Activated naive CD4-positive, alpha-beta T cell treated with anti-CD3 and anti-CD28 coated beads for 36 hours (primary cell): ENCODE data around the gene CEP63. TPM values are rescaled to one million over a fixed set of nuclear protein-coding genes. Genes with fewer than 3 reads are reported as not detected.

Source experiments
- CTCF ChIA-PET: fragments of 350-600 bp; sonication (Branson Sonifier 250); formaldehyde crosslinking; loops from one replicate; lab custom pipeline; 2021; ENCODE audit warnings: antibody characterized with exemption; lab: Charles Lee
- DNase-seq: peaks from one replicate; pipeline ENCODE4 v3.0.0-alpha.2; 2020
- H3K27ac Mint-ChIP-seq: one replicate; pipeline ENCODE4 v1.8.0; 2021; ENCODE audit warnings: mild to moderate bottlenecking, mixed read lengths
- H3K27me3 Mint-ChIP-seq: one replicate; pipeline ENCODE4 v1.8.0; 2021; ENCODE audit warnings: low read depth, mixed read lengths
- H3K36me3 Mint-ChIP-seq: one replicate; pipeline ENCODE4 v1.8.0; 2021; ENCODE audit warnings: low read depth, mixed read lengths
- H3K4me1 Mint-ChIP-seq: one replicate; pipeline ENCODE4 v1.8.0; 2021; ENCODE audit warnings: low read depth, mixed read lengths
- H3K4me3 Mint-ChIP-seq: one replicate; pipeline ENCODE4 v1.8.0; 2021; ENCODE audit warnings: mild to moderate bottlenecking, moderate library complexity, mixed read lengths
- H3K9me3 Mint-ChIP-seq: one replicate; pipeline ENCODE4 v1.8.0; 2021; ENCODE audit warnings: mixed read lengths
- intact Hi-C: fragments of 100-400 bp; cut with micrococcal nuclease; formaldehyde crosslinking; loops from one replicate; pipeline ENCODE4 v1.15.1; 2023
- total RNA-seq, 2 experiments: library from RNA; stranded (reverse); gene quantifications; one replicate each; pipeline ENCODE4 v1.2.3, GENCODE V29; 2021

CEP63 gene
- total RNA-seq, 2 experiments from 2014 or later = 26.9 to 27.0 TPM

- DNase-seq = no peak
- no peak overlapping the region for H3K27ac Mint-ChIP-seq
- H3K36me3 Mint-ChIP-seq = no peaks in the 10 kb centered on the region
- H3K4me3 Mint-ChIP-seq = no peak overlapping the region
- H3K9me3 Mint-ChIP-seq = no peaks in the 10 kb centered on the region
- intact Hi-C loops = no loop called here
- CTCF ChIA-PET = interaction anchor here (2.7 kb wide), 1 partner anchor 16 kb away, joined by 12 read pairs; no protein-coding TSS in a partner anchor
- no peaks in the 10 kb centered on the region for H3K4me1 Mint-ChIP-seq
- peaks cover 8% of the 10 kb centered on the region for H3K27me3 Mint-ChIP-seq
These were observed 28.3 kb upstream of the CEP63 start for GRCh38 chr3:134457376-134458074.

- no peaks in the 10 kb centered on the region for H3K4me1 Mint-ChIP-seq
- H3K36me3 Mint-ChIP-seq = no peaks in the 10 kb centered on the region
- H3K27me3 Mint-ChIP-seq = peaks cover 8% of the 10 kb centered on the region
- CTCF ChIA-PET = interaction anchor here (2.7 kb wide), 1 partner anchor 15 kb away, joined by 12 read pairs; no protein-coding TSS in a partner anchor
- H3K9me3 Mint-ChIP-seq = no peaks in the 10 kb centered on the region
- no peak overlapping the region for H3K27ac Mint-ChIP-seq
- H3K4me3 Mint-ChIP-seq = no peak overlapping the region
- DNase-seq = no peak
- intact Hi-C loops = no loop called here
These were observed 27.4 kb upstream of the CEP63 start for GRCh38 chr3:134458406-134458945.

GRCh38 chr3:134459562-134459961 lies 26.3 kb upstream of the CEP63 start:
- intact Hi-C loops = no loop called here

GRCh38 chr3:134460965-134461364 lies 24.9 kb upstream of the CEP63 start:
- H3K27ac Mint-ChIP-seq = no peak overlapping the region
- H3K9me3 Mint-ChIP-seq = no peaks in the 10 kb centered on the region
- intact Hi-C loops = no loop called here
- no peak overlapping the region for H3K4me3 Mint-ChIP-seq
- peaks cover 2% of the 10 kb centered on the region for H3K27me3 Mint-ChIP-seq
- CTCF ChIA-PET = no interaction called here
- DNase-seq = no peak
- no peaks in the 10 kb centered on the region for H3K36me3 Mint-ChIP-seq
- no peaks in the 10 kb centered on the region for H3K4me1 Mint-ChIP-seq

More at GRCh38 chr3:134459562-134459961, 26.3 kb upstream of the CEP63 start:
- Mint-ChIP-seq H3K36me3 (no peaks in the 10 kb centered on the region), H3K27me3 (peaks cover 2% of the 10 kb centered on the region), H3K4me3 (no peak overlapping the region), H3K9me3 (no peaks in the 10 kb centered on the region), H3K4me1 (no peaks in the 10 kb centered on the region), H3K27ac (no peak overlapping the region)
- no peak for DNase-seq
- CTCF ChIA-PET = interaction anchor here (0.6 to 1.3 kb wide), 7 partner anchors 11 to 320 kb away, joined by 3 to 6 read pairs (median 4); no protein-coding TSS in a partner anchor

GRCh38 chr3:134462331-134462941 lies 23.4 kb upstream of the CEP63 start:
- intact Hi-C loops = no loop called here
- DNase-seq = no peak
- Mint-ChIP-seq H3K9me3 (no peaks in the 10 kb centered on the region), H3K27me3 (peaks cover 2% of the 10 kb centered on the region), H3K4me3 (no peak overlapping the region), H3K27ac (no peak overlapping the region), H3K4me1 (no peaks in the 10 kb centered on the region), H3K36me3 (no peaks in the 10 kb centered on the region)
- CTCF ChIA-PET = no interaction called here

- Mint-ChIP-seq H3K36me3 (no peaks in the 10 kb centered on the region), H3K27me3 (peaks cover 2% of the 10 kb centered on the region), H3K4me1 (no peaks in the 10 kb centered on the region), H3K9me3 (no peaks in the 10 kb centered on the region), H3K4me3 (no peak overlapping the region), H3K27ac (no peak overlapping the region)
- CTCF ChIA-PET = interaction anchor here (1.1 kb wide), 1 partner anchor 11 kb away, joined by 3 read pairs; no protein-coding TSS in a partner anchor
- no peak for DNase-seq
- intact Hi-C loops = no loop called here
These were observed 22.2 kb upstream of the CEP63 start for GRCh38 chr3:134463676-134464063.

GRCh38 chr3:134464064-134464688 lies 21.7 kb upstream of the CEP63 start:
- H3K36me3 Mint-ChIP-seq = no peaks in the 10 kb centered on the region
- H3K4me1 Mint-ChIP-seq = no peaks in the 10 kb centered on the region
- peaks cover 2% of the 10 kb centered on the region for H3K27me3 Mint-ChIP-seq
- CTCF ChIA-PET = interaction anchor here (1.1 kb wide), 1 partner anchor 11 kb away, joined by 3 read pairs; no protein-coding TSS in a partner anchor
- H3K4me3 Mint-ChIP-seq = no peak overlapping the region
- no peak overlapping the region for H3K27ac Mint-ChIP-seq
- DNase-seq = no peak
- intact Hi-C loops = no loop called here
- H3K9me3 Mint-ChIP-seq = no peaks in the 10 kb centered on the region

- peaks cover 2% of the 10 kb centered on the region for H3K27me3 Mint-ChIP-seq
- H3K4me1 Mint-ChIP-seq = no peaks in the 10 kb centered on the region
- CTCF ChIA-PET = interaction anchor here (0.6 to 1.1 kb wide), 2 partner anchors 10 to 651 kb away, joined by 3 to 4 read pairs; no protein-coding TSS in a partner anchor
- DNase-seq = no peak
- no peak overlapping the region for H3K27ac Mint-ChIP-seq
- H3K4me3 Mint-ChIP-seq = no peak overlapping the region
- H3K36me3 Mint-ChIP-seq = no peaks in the 10 kb centered on the region
- intact Hi-C loops = no loop called here
- H3K9me3 Mint-ChIP-seq = no peaks in the 10 kb centered on the region
These were observed 21.0 kb upstream of the CEP63 start for GRCh38 chr3:134464689-134465365.

GRCh38 chr3:134466331-134466730 lies 19.5 kb upstream of the CEP63 start:
- DNase-seq = no peak
- H3K4me3 Mint-ChIP-seq = no peak overlapping the region
- no peaks in the 10 kb centered on the region for H3K27me3 Mint-ChIP-seq
- intact Hi-C loops = no loop called here
- no peak overlapping the region for H3K27ac Mint-ChIP-seq
- CTCF ChIA-PET = interaction anchor here (1.7 kb wide), 1 partner anchor 18 kb away, joined by 3 read pairs; no protein-coding TSS in a partner anchor
- no peaks in the 10 kb centered on the region for H3K9me3 Mint-ChIP-seq
- no peaks in the 10 kb centered on the region for H3K36me3 Mint-ChIP-seq
- H3K4me1 Mint-ChIP-seq = no peaks in the 10 kb centered on the region

- DNase-seq = no peak
- H3K4me3 Mint-ChIP-seq = no peak overlapping the region
- CTCF ChIA-PET = interaction anchor here (0.7 kb wide), 1 partner anchor 272 kb away, joined by 3 read pairs; no protein-coding TSS in a partner anchor
- no peak overlapping the region for H3K27ac Mint-ChIP-seq
- no peaks in the 10 kb centered on the region for H3K9me3 Mint-ChIP-seq
- no peaks in the 10 kb centered on the region for H3K27me3 Mint-ChIP-seq
- no peaks in the 10 kb centered on the region for H3K4me1 Mint-ChIP-seq
- intact Hi-C loops = no loop called here
- no peaks in the 10 kb centered on the region for H3K36me3 Mint-ChIP-seq
These were observed 17.3 kb upstream of the CEP63 start for GRCh38 chr3:134468519-134468918.

- no peak for DNase-seq
- no peaks in the 10 kb centered on the region for H3K9me3 Mint-ChIP-seq
- H3K4me3 Mint-ChIP-seq = no peak overlapping the region
- CTCF ChIA-PET = interaction anchor here (5.0 to 6.8 kb wide), 3 partner anchors 13 to 273 kb away, joined by 52 to 95 read pairs (median 59); partner anchors contain the start of genes ANAPC13 and CEP63
- intact Hi-C loops = no loop called here
- H3K27ac Mint-ChIP-seq = no peak overlapping the region
- H3K4me1 Mint-ChIP-seq = no peaks in the 10 kb centered on the region
- no peaks in the 10 kb centered on the region for H3K27me3 Mint-ChIP-seq
- H3K36me3 Mint-ChIP-seq = peaks cover 3% of the 10 kb centered on the region
These were observed 14.2 kb upstream of the CEP63 start for GRCh38 chr3:134471521-134472193.
